PFSK-1 (cell line): ENCODE results near the gene PYGO1.

ENCODE experiments used
- FOXP2 ChIP-seq: optimal IDR thresholded peaks from 2 replicates; pipeline ENCODE3; 2011; ENCODE audit warnings: borderline replicate concordance, control low read depth, inconsistent platforms; ENCODE audit not compliant: insufficient read depth; ENCODE audit errors: extremely low read length, extremely low read depth
- POLR2AphosphoS5 ChIP-seq: IDR thresholded peaks from 2 replicates; pipeline ENCODE4 v1.6.1; 2012; ENCODE audit warnings: low read depth, mild to moderate bottlenecking, control low read depth, low read length, moderate library complexity
- SIN3A ChIP-seq: IDR thresholded peaks from 2 replicates; pipeline ENCODE4 v1.6.1; 2012; ENCODE audit warnings: mild to moderate bottlenecking, low read length, moderate library complexity, borderline replicate concordance; ENCODE audit not compliant: insufficient read depth
- TAF1 ChIP-seq: IDR thresholded peaks from 2 replicates; pipeline ENCODE4 v1.6.1; 2012; ENCODE audit warnings: low read length, control low read depth, borderline replicate concordance; ENCODE audit not compliant: insufficient read depth
- TF ChIP-seq, protein P1 (sequence below), 2 experiments: IDR thresholded peaks; 2 replicates each; pipeline versions ENCODE4 v1.6.1 to v1.8.0; 2011 to 2012; ENCODE audit warnings: low read depth in 2 of 2, low read length in 2 of 2, control low read depth in 1 of 2, inconsistent platforms in 1 of 2, mild to moderate bottlenecking in 1 of 2, moderate library complexity in 1 of 2; ENCODE audit not compliant: insufficient read depth in 1 of 2

The PYGO1 gene

DNA sequence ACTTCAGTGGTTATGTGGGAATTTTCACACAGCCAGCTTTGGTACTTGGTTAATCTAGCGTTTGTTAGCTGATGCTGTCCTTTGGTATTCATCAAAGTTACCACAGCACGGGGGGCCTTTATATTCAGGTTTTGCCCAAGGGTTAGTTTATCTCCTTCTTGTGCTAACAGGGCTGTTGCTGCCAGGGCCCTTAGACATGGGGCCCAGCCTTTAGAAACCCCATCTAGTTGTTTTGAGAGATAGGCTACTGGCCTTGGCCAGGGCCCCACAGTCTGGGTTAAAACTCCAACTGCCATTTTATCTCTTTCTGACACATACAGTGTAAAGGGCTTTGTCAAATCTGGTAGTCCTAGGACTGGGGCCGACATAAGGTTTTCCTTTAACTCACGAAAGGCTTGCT lies 72.7 kb downstream of the PYGO1 start:
- TF ChIP-seq POLR2AphosphoS5: no peak
- TF ChIP-seq SIN3A: no peak
- TF ChIP-seq FOXP2: no peak
- TF ChIP-seq, protein P1, sequence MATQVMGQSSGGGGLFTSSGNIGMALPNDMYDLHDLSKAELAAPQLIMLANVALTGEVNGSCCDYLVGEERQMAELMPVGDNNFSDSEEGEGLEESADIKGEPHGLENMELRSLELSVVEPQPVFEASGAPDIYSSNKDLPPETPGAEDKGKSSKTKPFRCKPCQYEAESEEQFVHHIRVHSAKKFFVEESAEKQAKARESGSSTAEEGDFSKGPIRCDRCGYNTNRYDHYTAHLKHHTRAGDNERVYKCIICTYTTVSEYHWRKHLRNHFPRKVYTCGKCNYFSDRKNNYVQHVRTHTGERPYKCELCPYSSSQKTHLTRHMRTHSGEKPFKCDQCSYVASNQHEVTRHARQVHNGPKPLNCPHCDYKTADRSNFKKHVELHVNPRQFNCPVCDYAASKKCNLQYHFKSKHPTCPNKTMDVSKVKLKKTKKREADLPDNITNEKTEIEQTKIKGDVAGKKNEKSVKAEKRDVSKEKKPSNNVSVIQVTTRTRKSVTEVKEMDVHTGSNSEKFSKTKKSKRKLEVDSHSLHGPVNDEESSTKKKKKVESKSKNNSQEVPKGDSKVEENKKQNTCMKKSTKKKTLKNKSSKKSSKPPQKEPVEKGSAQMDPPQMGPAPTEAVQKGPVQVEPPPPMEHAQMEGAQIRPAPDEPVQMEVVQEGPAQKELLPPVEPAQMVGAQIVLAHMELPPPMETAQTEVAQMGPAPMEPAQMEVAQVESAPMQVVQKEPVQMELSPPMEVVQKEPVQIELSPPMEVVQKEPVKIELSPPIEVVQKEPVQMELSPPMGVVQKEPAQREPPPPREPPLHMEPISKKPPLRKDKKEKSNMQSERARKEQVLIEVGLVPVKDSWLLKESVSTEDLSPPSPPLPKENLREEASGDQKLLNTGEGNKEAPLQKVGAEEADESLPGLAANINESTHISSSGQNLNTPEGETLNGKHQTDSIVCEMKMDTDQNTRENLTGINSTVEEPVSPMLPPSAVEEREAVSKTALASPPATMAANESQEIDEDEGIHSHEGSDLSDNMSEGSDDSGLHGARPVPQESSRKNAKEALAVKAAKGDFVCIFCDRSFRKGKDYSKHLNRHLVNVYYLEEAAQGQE (IDR thresholded peaks at IDR 0.05; ENCODE audit: insufficient read depth in 1 of 2, low read depth in 2 of 2, low read length in 2 of 2): no peak
- TF ChIP-seq TAF1: no peak

DNA sequence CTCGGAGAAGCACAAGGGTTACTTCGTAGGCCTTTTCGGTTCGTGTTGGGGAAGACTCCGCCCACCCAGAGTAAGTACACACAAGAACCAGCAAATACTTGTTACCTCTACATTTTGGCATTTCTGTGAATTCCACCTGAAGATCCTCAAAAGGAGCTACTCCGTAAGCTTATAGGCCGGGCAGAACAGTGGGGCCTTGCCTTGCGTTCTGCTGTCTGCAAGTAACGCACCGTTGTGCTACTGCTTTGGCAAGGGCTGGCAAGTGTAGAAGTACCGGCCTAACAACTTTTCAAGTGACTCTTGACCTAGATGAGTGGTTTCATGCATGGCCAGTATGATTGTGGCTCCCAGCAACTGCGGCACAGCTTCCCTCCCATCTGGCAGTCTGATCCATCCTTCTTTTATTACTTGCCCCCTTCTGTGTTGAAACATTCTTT lies 73.7 kb downstream of the PYGO1 start:
- TF ChIP-seq TAF1: no peak
- TF ChIP-seq POLR2AphosphoS5: no peak
- TF ChIP-seq SIN3A: no peak

DNA sequence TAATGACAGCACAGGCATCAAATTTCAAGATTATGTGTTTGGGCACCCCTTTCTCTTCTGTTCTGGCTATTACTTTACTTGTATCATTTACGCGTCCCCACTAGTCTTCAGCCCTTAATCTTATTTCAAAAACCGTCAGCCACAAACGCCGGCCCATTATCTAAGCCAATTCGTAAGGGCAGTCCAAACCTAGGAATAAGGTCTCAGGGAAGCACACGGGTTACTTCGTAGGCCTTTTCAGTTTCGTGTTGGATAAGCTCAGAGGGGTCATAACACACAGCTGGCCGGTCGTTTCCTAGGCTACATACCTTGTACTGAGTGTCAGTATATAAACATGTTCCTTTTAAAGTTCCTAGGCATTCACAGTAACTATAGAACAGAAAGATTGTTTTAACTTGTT lies 75.0 kb downstream of the PYGO1 start:
- TF ChIP-seq POLR2AphosphoS5 (no peak), SIN3A (no peak), TAF1 (no peak), FOXP2 (no peak)
- TF ChIP-seq, protein P1 (IDR thresholded peaks at IDR 0.05; ENCODE audit: insufficient read depth in 1 of 2, low read depth in 2 of 2, low read length in 2 of 2): no peak

DNA sequence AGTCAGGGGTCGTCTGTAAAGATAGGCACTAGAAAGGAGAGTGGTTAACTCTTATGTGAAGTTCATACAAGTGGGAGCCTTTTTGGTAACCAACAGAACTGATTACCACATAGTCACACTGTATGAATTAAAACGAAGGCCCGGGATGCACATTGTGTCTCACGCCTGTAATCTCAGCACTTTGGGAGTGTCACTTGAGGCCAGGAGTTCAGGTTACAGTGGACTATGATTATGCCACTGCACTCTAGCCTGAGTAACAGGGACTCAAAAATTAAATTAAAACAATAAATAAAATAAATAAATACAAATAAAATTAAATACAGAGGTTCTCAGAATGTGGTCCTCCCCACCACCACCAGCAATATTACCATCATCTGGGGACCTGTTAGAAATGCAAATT lies 80.6 kb downstream of the PYGO1 start:
- TF ChIP-seq SIN3A (no peak), TAF1 (no peak), FOXP2 (no peak), POLR2AphosphoS5 (no peak)
- TF ChIP-seq, protein P1 (IDR thresholded peaks at IDR 0.05; ENCODE audit: insufficient read depth in 1 of 2, low read depth in 2 of 2, low read length in 2 of 2): no peak

DNA sequence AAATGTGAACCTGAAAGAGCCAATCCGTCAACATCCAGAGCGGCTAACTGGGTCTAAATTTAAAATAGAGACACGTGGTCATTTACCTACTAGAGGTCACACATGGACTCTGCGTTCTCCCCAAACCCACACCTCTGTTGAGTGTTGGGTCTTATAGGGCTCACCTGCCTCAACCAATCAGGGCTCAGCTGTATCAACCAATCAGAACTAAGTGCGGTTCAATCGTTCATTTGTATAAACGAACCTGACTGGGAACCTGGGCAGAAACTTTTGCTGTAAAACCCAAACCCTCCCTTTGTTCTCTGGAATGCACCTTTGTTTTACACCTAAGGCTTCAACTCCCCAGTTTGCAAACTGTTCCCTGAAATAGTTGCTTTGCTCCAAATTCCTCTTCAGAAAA lies 89.0 kb downstream of the PYGO1 start:
- TF ChIP-seq, protein P1 (IDR thresholded peaks at IDR 0.05; ENCODE audit: insufficient read depth in 1 of 2, low read depth in 2 of 2, low read length in 2 of 2): no peak
- TF ChIP-seq TAF1: no peak
- TF ChIP-seq SIN3A: no peak
- no peak for TF ChIP-seq FOXP2
- TF ChIP-seq POLR2AphosphoS5: no peak
